Erythroblast (primary cell): Measurements from ENCODE around the gene CRTC1.

Experiments used
- GATA1 ChIP-seq: IDR thresholded peaks from 2 replicates; pipeline ENCODE4 v1.6.1; 2011; ENCODE audit warnings: low read depth, mild to moderate bottlenecking, control low read depth, low read length, moderate library complexity
- POLR2A ChIP-seq: IDR thresholded peaks from 2 replicates; pipeline ENCODE4 v1.6.1; 2011; ENCODE audit warnings: mild to moderate bottlenecking, low read length

DNA sequence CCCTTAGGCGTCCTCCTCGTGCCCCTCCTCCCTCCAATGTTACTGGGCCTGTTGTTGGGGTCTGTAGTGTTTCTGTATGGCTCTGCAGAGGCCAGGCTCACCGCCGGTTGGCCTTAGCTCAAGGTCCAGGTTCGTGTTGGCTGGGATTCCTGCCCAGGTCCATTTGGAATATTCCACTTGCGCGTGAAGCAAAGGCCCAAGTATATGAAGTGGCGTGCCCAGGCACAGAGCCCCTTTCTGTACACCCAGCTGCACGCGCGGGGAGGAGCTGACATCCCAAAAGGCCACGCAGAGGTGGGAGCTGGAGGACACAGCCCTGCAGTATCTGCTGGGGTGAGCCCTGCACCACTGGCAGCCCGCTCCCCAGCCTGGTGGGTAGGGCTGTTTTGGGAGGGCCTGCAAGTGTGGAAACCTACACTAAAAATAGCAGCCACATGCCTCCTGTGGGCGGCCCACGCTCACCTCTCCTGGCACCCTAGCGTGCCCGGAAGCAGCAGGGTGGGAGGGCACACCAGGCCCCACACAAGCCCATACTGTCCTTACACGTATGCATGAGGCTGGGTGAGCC lies 30.2 kb downstream of the CRTC1 start:
- TF ChIP-seq POLR2A (no peak), GATA1 (no peak)
